SK-N-SH (cell line): Measurements from ENCODE around the gene LRSAM1. TPM values are rescaled to one million over a fixed set of nuclear protein-coding genes. Genes with fewer than 3 reads are reported as not detected.
A peak's percentile ranks its signal among the peaks of the same experiment; 100 is the strongest.

ENCODE experiments used
- CTCF ChIA-PET: fragments of 300-600, 350-600 bp; formaldehyde crosslinking; extraction: SDS; loops from one replicate; lab custom pipeline; 2021; lab: Yijun Ruan, JAX
- POLR2A ChIA-PET: fragments of 350-600 bp; sonication (Branson Sonifier 250); formaldehyde crosslinking; extraction: SDS; loops from one replicate; lab custom pipeline; 2020; ENCODE audit warnings: antibody characterized with exemption, inconsistent platforms; lab: Yijun Ruan, JAX
- DNase-seq: peaks from one replicate; pipeline ENCODE4 v3.0.0; 2012
- H2AFZ ChIP-seq: fragments of 200-600 bp; sonication (generic); 2 replicates; pipeline ENCODE4 v1.8.1; 2016; ENCODE audit warnings: antibody characterized with exemption, mild to moderate bottlenecking, low read depth
- H3F3A ChIP-seq: fragments of 200-600 bp; sonication (generic); replicated peaks from 2 replicates; pipeline ENCODE3; 2016; ENCODE audit warnings: antibody characterized with exemption, mild to moderate bottlenecking; ENCODE audit not compliant: insufficient read depth
- H3K27ac ChIP-seq, 2 experiments: fragments of 200-500 bp in 1 of 2; fragments of 200-600 bp in 1 of 2; sonication (Bioruptor generic) in 1 of 2; sonication (generic), shearing (Covaris generic) in 1 of 2; 2 replicates each; pipeline versions ENCODE4 v1.5.1 to v1.6.1; 2014 to 2016; ENCODE audit warnings: low read depth in 2 of 2, inconsistent platforms in 1 of 2, low read length in 1 of 2, mild to moderate bottlenecking in 1 of 2, mixed read lengths in 1 of 2
- H3K27me3 ChIP-seq: fragments of 200-600 bp; sonication (generic), shearing (Covaris generic); 2 replicates; pipeline ENCODE4 v1.6.1; 2016; ENCODE audit warnings: mixed run types; ENCODE audit not compliant: insufficient read depth
- H3K36me3 ChIP-seq, 2 experiments: fragments of 200-500 bp in 1 of 2; fragments of 200-600 bp in 1 of 2; sonication (Bioruptor generic) in 1 of 2; sonication (generic) in 1 of 2; replicated peaks in 1 of 2; 2 replicates each; pipeline versions ENCODE3 to v1.5.1; 2014 to 2016; ENCODE audit warnings: low read length in 1 of 2, mild to moderate bottlenecking in 1 of 2; ENCODE audit not compliant: insufficient read depth in 2 of 2, control insufficient read depth in 1 of 2
- H3K4me1 ChIP-seq, 2 experiments: fragments of 200-500 bp in 1 of 2; fragments of 200-600 bp in 1 of 2; sonication (Bioruptor generic) in 1 of 2; sonication (generic), shearing (Covaris generic) in 1 of 2; 2 replicates each; pipeline versions ENCODE4 v1.5.1 to v1.6.1; 2014 to 2016; ENCODE audit warnings: low read depth in 1 of 2, low read length in 1 of 2, mixed run types in 1 of 2; ENCODE audit not compliant: insufficient read depth in 2 of 2, control insufficient read depth in 1 of 2
- H3K4me2 ChIP-seq: fragments of 200-600 bp; sonication (generic), shearing (Covaris generic); 2 replicates; pipeline ENCODE4 v1.6.1; 2017; ENCODE audit warnings: mixed run types
- H3K4me3 ChIP-seq, 2 experiments: fragments of 200-500 bp in 1 of 2; fragments of 200-600 bp in 1 of 2; sonication (Bioruptor generic) in 1 of 2; sonication (generic), shearing (Covaris generic) in 1 of 2; 2 replicates each; pipeline versions ENCODE4 v1.5.1 to v1.8.1; 2014 to 2016; ENCODE audit warnings: low read depth in 2 of 2, inconsistent platforms in 1 of 2, low read length in 1 of 2, mild to moderate bottlenecking in 1 of 2, mixed read lengths in 1 of 2, moderate library complexity in 1 of 2
- H3K79me2 ChIP-seq: fragments of 200-600 bp; sonication (generic); 2 replicates; pipeline ENCODE4 v1.8.1; 2017; ENCODE audit warnings: mild to moderate bottlenecking; ENCODE audit not compliant: insufficient read depth
- H3K9ac ChIP-seq: fragments of 200-600 bp; sonication (generic); 2 replicates; pipeline ENCODE4 v1.6.1; 2017; ENCODE audit warnings: mixed run types
- H3K9me2 ChIP-seq: fragments of 200-600 bp; sonication (generic); 2 replicates; pipeline ENCODE4 v1.6.1; 2017; ENCODE audit warnings: mixed run types
- H3K9me3 ChIP-seq: fragments of 200-600 bp; sonication (generic); 2 replicates; pipeline ENCODE4 v1.6.1; 2017; ENCODE audit warnings: mixed run types, mild to moderate bottlenecking, moderate library complexity
- H4K20me1 ChIP-seq: fragments of 200-600 bp; sonication (generic); 2 replicates; pipeline ENCODE4 v1.6.1; 2017; ENCODE audit warnings: mild to moderate bottlenecking, mixed run types; ENCODE audit not compliant: insufficient read depth
- CHD2 ChIP-seq: fragments of 150-350 bp; IDR thresholded peaks from 2 replicates; pipeline ENCODE4 v1.6.1; 2018; ENCODE audit warnings: low read length; ENCODE audit not compliant: partially characterized antibody
- ELF1 ChIP-seq: IDR thresholded peaks from 2 replicates; pipeline ENCODE4 v1.4.0; 2012
- EP300 ChIP-seq, 2 experiments: IDR thresholded peaks; 2 replicates each; pipeline versions ENCODE4 v1.4.0 to v1.6.1; 2012; ENCODE audit warnings: borderline replicate concordance in 1 of 2, low read depth in 1 of 2, low read length in 1 of 2
- EZH2phosphoT487 ChIP-seq: fragments of 200-600 bp; sonication (generic); IDR thresholded peaks from 2 replicates; pipeline ENCODE4 v1.6.1; 2017; ENCODE audit warnings: low read depth, mixed run types, mild to moderate bottlenecking, antibody characterized with exemption, moderate library complexity, borderline replicate concordance
- FOXM1 ChIP-seq: IDR thresholded peaks from 2 replicates; pipeline ENCODE4 v1.4.0; 2012; ENCODE audit warnings: low read depth, mild to moderate bottlenecking
- GATA2 ChIP-seq: sonication (generic); formaldehyde crosslinking; IDR thresholded peaks from 2 replicates; pipeline ENCODE4 v1.5.0; 2020; ENCODE audit warnings: mild to moderate bottlenecking, missing genetic modification reagents
- MXI1 ChIP-seq: IDR thresholded peaks from 2 replicates; pipeline ENCODE4 v1.6.1; 2012; ENCODE audit warnings: mild to moderate bottlenecking, low read depth, low read length, improper control_type of control experiment
- NFIC ChIP-seq: IDR thresholded peaks from 2 replicates; pipeline ENCODE4 v1.4.0; 2012; ENCODE audit warnings: borderline replicate concordance
- POLR2AphosphoS5 ChIP-seq: IDR thresholded peaks from 2 replicates; pipeline ENCODE4 v1.6.1; 2012; ENCODE audit warnings: low read depth, low read length
- RAD21 ChIP-seq: IDR thresholded peaks from 2 replicates; pipeline ENCODE4 v1.6.1; 2012; ENCODE audit warnings: mild to moderate bottlenecking, low read length
- SIN3A ChIP-seq: IDR thresholded peaks from 2 replicates; pipeline ENCODE4 v1.6.1; 2012; ENCODE audit warnings: low read depth, mild to moderate bottlenecking, low read length, moderate library complexity, borderline replicate concordance
- SMC3 ChIP-seq: IDR thresholded peaks from 2 replicates; pipeline ENCODE4 v1.6.1; 2012; ENCODE audit warnings: low read depth, low read length, improper control_type of control experiment
- TCF12 ChIP-seq: IDR thresholded peaks from 2 replicates; pipeline ENCODE4 v1.4.0; 2012
- YY1 ChIP-seq: IDR thresholded peaks from 2 replicates; pipeline ENCODE4 v1.4.0; 2012; ENCODE audit warnings: low read depth, mild to moderate bottlenecking
- WGBS: methylation state at CpG from one replicate; pipeline ENCODE4 v1.1.6; 2017; ENCODE audit warnings: low lambda C conversion rate; 5-methylcytosine and 5-hydroxymethylcytosine counted together
- polyA plus RNA-seq, 3 experiments: library from polyadenylated mRNA; depleted of rRNA; stranded (reverse); fragments of >200 nt; gene quantifications; 2 replicates each; pipeline ENCODE4 v1.2.3, GENCODE V29; 2012
- TF ChIP-seq, protein P1 (sequence below): fragments of 200-600 bp; sonication (generic); IDR thresholded peaks from 2 replicates; pipeline ENCODE4 v1.6.1; 2017; ENCODE audit warnings: antibody characterized with exemption, mild to moderate bottlenecking, moderate library complexity
- TF ChIP-seq, protein P2 (sequence below): IDR thresholded peaks from 2 replicates; pipeline ENCODE4 v1.6.1; 2012; ENCODE audit warnings: mild to moderate bottlenecking, low read depth, low read length, moderate library complexity

LRSAM1 gene
- polyA plus RNA-seq, 1 of the 3 experiments (the other 2 are of a cell fraction): 8.0 TPM

GRCh38 chr9:127494304-127494702, 43.0 kb downstream of the LRSAM1 start:
- no peaks in the 10 kb centered on the region for H4K20me1 ChIP-seq
- H3K9me3 ChIP-seq: no peaks in the 10 kb centered on the region
- H3K9ac ChIP-seq: no peak overlapping the region
- H3K9me2 ChIP-seq: no peaks in the 10 kb centered on the region
- H3K4me2 ChIP-seq: no peak overlapping the region
- 93% methylated on average over 7 of the region's 9 CpGs for WGBS
- peak overlapping the region in 1 of 2 experiments; percentile 75; a peak in 1 of 4 replicates for H3K27ac ChIP-seq
- H3K4me3 ChIP-seq: no peak overlapping the region
- TF ChIP-seq CHD2 (no peak), EZH2phosphoT487 (no peak)
- no peak for DNase-seq
- peaks cover 12 to 50% of the 10 kb centered on the region in 2 experiments for H3K36me3 ChIP-seq
- H2AFZ ChIP-seq: no peak overlapping the region
- H3K27me3 ChIP-seq: no peaks in the 10 kb centered on the region
- no peaks in the 10 kb centered on the region for H3K79me2 ChIP-seq
- H3F3A ChIP-seq: peaks cover 46% of the 10 kb centered on the region
- CTCF ChIA-PET: interaction anchor here (2.7 kb wide), 1 partner anchor 240 kb away, joined by 12 read pairs; the partner anchor contains the start of gene TOR2A
- H3K4me1 ChIP-seq: peaks cover 11 to 19% of the 10 kb centered on the region in 2 experiments; a peak in 2 of 4 replicates
- POLR2A ChIA-PET: no interaction called here

DNA sequence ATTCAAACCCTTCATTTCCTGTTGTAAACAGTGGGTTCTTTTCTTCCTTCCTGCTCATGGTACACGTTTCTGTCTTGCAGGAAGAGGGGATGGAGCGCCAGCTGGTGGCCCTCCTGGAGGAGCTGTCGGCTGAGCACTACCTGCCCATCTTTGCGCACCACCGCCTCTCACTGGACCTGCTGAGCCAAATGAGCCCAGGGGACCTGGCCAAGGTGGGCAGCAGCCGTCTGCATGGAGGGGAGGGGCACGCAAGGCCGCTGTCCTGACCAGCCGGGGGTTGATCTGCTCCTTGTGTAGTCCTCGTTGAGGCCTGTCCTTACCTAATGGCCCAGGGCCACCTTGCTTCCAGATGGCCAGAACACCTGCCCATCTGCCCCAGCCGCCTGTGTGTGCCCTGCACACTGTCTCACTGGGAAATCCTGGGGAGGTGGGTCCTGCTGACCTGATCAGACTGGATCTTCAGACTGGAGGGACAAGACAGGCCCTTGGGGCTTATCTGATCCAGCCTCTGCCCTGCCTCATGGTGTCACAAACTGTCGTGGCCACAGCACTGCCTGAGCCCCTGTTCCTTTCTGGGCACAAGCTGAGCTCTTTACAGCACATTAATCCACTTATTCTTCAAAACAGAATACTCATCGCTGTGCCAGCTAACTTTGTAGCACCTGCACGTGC, 44.7 kb downstream of the LRSAM1 start:
- WGBS: 82% methylated on average over 14 of the region's 14 CpGs
- Histone ChIP-seq H2AFZ (no peak overlapping the region), H3K4me2 (0 out of 2 replicates have a peak overlapping the region, but pooled peaks have one; percentile 45), H3F3A (peaks cover 46% of the 10 kb centered on the region), H4K20me1 (no peaks in the 10 kb centered on the region), H3K9ac (no peak overlapping the region; the same call in 1 of the 2 replicates), H3K4me3 (no peak overlapping the region), H3K27ac (peak overlapping the region; percentile 68 to 75), H3K36me3 (peaks cover 12 to 47% of the 10 kb centered on the region in 2 experiments), H3K27me3 (no peaks in the 10 kb centered on the region), H3K79me2 (no peaks in the 10 kb centered on the region), H3K9me2 (no peaks in the 10 kb centered on the region), H3K4me1 (peaks cover 11 to 26% of the 10 kb centered on the region in 2 experiments; a peak in 2 of 4 replicates), H3K9me3 (no peaks in the 10 kb centered on the region)
- CTCF ChIA-PET: interaction anchor here (0.7 to 2.7 kb wide), 4 partner anchors 25 to 239 kb away, joined by 3 to 12 read pairs (median 4); partner anchors contain the start of gene TOR2A
- POLR2A ChIA-PET: interaction anchor here (0.6 kb wide), 1 partner anchor 1180 kb away, joined by 6 read pairs; no protein-coding TSS in a partner anchor
- TF ChIP-seq SIN3A (no peak), ELF1 (no peak), POLR2AphosphoS5 (peak; percentile 10; the same call in 1 of the 2 replicates), NFIC (no peak), RAD21 (peak; percentile 11; the same call in 1 of the 2 replicates), FOXM1 (no peak), EP300 (IDR thresholded peaks at IDR 0.05; ENCODE audit: borderline replicate concordance in 1 of 2, low read depth in 1 of 2, low read length in 1 of 2) (no peak)
- no peak for DNase-seq

DNA sequence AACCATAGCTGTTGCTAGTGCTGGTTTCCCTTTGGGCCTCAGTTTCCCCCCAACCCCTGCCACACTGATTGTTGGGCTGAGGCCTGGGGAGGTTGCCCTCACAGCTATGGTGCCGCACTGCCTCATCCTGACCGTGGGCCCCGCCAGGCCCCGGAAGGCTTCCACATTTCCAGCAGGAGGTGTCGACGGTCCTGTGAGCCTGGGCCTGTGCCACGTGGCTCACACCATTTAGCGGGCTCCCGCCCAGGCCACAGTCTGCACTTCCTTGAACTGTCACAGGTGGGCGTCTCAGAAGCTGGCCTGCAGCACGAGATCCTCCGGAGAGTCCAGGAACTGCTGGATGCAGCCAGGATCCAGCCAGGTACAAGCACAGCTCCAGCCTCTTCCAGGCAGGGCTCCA, 45.7 kb downstream of the LRSAM1 start:
- WGBS: 80% methylated on average over 1 of the region's 12 CpGs
- Histone ChIP-seq H3K79me2 (no peaks in the 10 kb centered on the region), H3F3A (peaks cover 54% of the 10 kb centered on the region), H3K9ac (no peak overlapping the region), H3K27ac (peak overlapping the region in 1 of 2 experiments; percentile 68; a peak in 2 of 4 replicates), H3K4me3 (no peak overlapping the region), H2AFZ (no peak overlapping the region), H3K4me2 (no peak overlapping the region), H4K20me1 (no peaks in the 10 kb centered on the region), H3K36me3 (peaks cover 16 to 43% of the 10 kb centered on the region in 2 experiments), H3K9me3 (no peaks in the 10 kb centered on the region), H3K9me2 (no peaks in the 10 kb centered on the region), H3K27me3 (no peaks in the 10 kb centered on the region), H3K4me1 (peaks cover 11 to 26% of the 10 kb centered on the region in 2 experiments; a peak in 2 of 4 replicates)
- POLR2A ChIA-PET: no interaction called here
- DNase-seq: no peak
- CTCF ChIA-PET: interaction anchor here (1.6 to 2.7 kb wide), 2 partner anchors 90 to 238 kb away, joined by 5 to 12 read pairs; partner anchors contain the start of gene TOR2A
- TF ChIP-seq TCF12 (no peak), YY1 (no peak), GATA2 (no peak), SMC3 (no peak), MXI1 (no peak), FOXM1 (no peak), CHD2 (no peak)
- TF ChIP-seq, protein P1, sequence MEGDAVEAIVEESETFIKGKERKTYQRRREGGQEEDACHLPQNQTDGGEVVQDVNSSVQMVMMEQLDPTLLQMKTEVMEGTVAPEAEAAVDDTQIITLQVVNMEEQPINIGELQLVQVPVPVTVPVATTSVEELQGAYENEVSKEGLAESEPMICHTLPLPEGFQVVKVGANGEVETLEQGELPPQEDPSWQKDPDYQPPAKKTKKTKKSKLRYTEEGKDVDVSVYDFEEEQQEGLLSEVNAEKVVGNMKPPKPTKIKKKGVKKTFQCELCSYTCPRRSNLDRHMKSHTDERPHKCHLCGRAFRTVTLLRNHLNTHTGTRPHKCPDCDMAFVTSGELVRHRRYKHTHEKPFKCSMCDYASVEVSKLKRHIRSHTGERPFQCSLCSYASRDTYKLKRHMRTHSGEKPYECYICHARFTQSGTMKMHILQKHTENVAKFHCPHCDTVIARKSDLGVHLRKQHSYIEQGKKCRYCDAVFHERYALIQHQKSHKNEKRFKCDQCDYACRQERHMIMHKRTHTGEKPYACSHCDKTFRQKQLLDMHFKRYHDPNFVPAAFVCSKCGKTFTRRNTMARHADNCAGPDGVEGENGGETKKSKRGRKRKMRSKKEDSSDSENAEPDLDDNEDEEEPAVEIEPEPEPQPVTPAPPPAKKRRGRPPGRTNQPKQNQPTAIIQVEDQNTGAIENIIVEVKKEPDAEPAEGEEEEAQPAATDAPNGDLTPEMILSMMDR: no peak
- TF ChIP-seq, protein P2, sequence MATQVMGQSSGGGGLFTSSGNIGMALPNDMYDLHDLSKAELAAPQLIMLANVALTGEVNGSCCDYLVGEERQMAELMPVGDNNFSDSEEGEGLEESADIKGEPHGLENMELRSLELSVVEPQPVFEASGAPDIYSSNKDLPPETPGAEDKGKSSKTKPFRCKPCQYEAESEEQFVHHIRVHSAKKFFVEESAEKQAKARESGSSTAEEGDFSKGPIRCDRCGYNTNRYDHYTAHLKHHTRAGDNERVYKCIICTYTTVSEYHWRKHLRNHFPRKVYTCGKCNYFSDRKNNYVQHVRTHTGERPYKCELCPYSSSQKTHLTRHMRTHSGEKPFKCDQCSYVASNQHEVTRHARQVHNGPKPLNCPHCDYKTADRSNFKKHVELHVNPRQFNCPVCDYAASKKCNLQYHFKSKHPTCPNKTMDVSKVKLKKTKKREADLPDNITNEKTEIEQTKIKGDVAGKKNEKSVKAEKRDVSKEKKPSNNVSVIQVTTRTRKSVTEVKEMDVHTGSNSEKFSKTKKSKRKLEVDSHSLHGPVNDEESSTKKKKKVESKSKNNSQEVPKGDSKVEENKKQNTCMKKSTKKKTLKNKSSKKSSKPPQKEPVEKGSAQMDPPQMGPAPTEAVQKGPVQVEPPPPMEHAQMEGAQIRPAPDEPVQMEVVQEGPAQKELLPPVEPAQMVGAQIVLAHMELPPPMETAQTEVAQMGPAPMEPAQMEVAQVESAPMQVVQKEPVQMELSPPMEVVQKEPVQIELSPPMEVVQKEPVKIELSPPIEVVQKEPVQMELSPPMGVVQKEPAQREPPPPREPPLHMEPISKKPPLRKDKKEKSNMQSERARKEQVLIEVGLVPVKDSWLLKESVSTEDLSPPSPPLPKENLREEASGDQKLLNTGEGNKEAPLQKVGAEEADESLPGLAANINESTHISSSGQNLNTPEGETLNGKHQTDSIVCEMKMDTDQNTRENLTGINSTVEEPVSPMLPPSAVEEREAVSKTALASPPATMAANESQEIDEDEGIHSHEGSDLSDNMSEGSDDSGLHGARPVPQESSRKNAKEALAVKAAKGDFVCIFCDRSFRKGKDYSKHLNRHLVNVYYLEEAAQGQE: no peak
